CD4-positive, alpha-beta T cell (primary cell): ENCODE results near the gene MCTP1. TPM values are rescaled to one million over a fixed set of nuclear protein-coding genes. Genes with fewer than 3 reads are reported as not detected.

ENCODE experiments used
- ATAC-seq: fragments of 200-7000 bp; cut with Tn5 transposase; one replicate; pipeline ENCODE4 v1.10.0; 2022; ENCODE audit warnings: mild to moderate bottlenecking; ENCODE audit not compliant: poor library complexity
- CTCF ChIA-PET: fragments of 350-600 bp; sonication (Branson Sonifier 250); formaldehyde crosslinking; loops from one replicate; lab custom pipeline; 2021; ENCODE audit warnings: antibody characterized with exemption, inconsistent platforms; lab: Charles Lee
- POLR2A ChIA-PET: fragments of 350-600 bp; sonication (Branson Sonifier 250); formaldehyde crosslinking; loops from one replicate; lab custom pipeline; 2021; ENCODE audit warnings: antibody characterized with exemption, inconsistent platforms; lab: Charles Lee
- DNase-seq, 14 experiments: peaks; one replicate each; pipeline ENCODE4 v3.0.0-alpha.2; 2013 to 2020; ENCODE audit warnings: mixed read lengths in 2 of 14
- H3K27ac ChIP-seq, 2 donors: one replicate each; pipeline versions ENCODE4 v1.5.1 to v1.7.0; 2013; ENCODE audit warnings: low read length in 2 of 2, low read depth in 1 of 2, mild to moderate bottlenecking in 1 of 2
- H3K27me3 ChIP-seq, 2 experiments: 1 replicate in 1 of 2; 2 replicates in 1 of 2; pipeline versions ENCODE4 v1.6.1 to v1.7.0; 2013; ENCODE audit warnings: low read length in 2 of 2, control low read depth in 1 of 2, mild to moderate bottlenecking in 1 of 2, moderate library complexity in 1 of 2; ENCODE audit not compliant: insufficient read depth in 2 of 2, control insufficient read depth in 1 of 2
- H3K36me3 ChIP-seq: one replicate; pipeline ENCODE4 v1.6.1; 2013; ENCODE audit warnings: low read length, control low read depth; ENCODE audit not compliant: insufficient read depth
- H3K4me1 ChIP-seq: one replicate; pipeline ENCODE4 v1.6.1; 2013; ENCODE audit warnings: low read length, control low read depth; ENCODE audit not compliant: insufficient read depth
- H3K4me3 ChIP-seq: one replicate; pipeline ENCODE4 v1.5.1; 2013; ENCODE audit warnings: mild to moderate bottlenecking, low read length, moderate library complexity
- H3K9me3 ChIP-seq, 2 experiments: 1 replicate in 1 of 2; 2 replicates in 1 of 2; pipeline versions ENCODE4 v1.6.1 to v1.7.0; 2013; ENCODE audit warnings: low read length in 2 of 2, mild to moderate bottlenecking in 2 of 2, control low read depth in 1 of 2, moderate library complexity in 1 of 2; ENCODE audit not compliant: control insufficient read depth in 1 of 2, insufficient read depth in 1 of 2
- H3K27ac Mint-ChIP-seq: one replicate; pipeline ENCODE4 v1.8.0; 2020; ENCODE audit warnings: mixed read lengths
- H3K27me3 Mint-ChIP-seq: one replicate; pipeline ENCODE4 v1.8.0; 2021; ENCODE audit warnings: mixed read lengths
- H3K36me3 Mint-ChIP-seq: one replicate; pipeline ENCODE4 v1.8.0; 2021; ENCODE audit warnings: low read depth, mixed read lengths
- H3K4me1 Mint-ChIP-seq: one replicate; pipeline ENCODE4 v1.8.0; 2021; ENCODE audit warnings: low read depth, mixed read lengths
- H3K4me3 Mint-ChIP-seq: one replicate; pipeline ENCODE4 v1.8.0; 2020; ENCODE audit warnings: mild to moderate bottlenecking, mixed read lengths
- H3K9me3 Mint-ChIP-seq: one replicate; pipeline ENCODE4 v1.8.0; 2020; ENCODE audit warnings: mixed read lengths
- CTCF ChIP-seq: fragments of 200-600 bp; IDR thresholded peaks from one replicate; pipeline ENCODE4 v1.8.0; 2022; ENCODE audit warnings: antibody characterized with exemption, mild to moderate bottlenecking
- intact Hi-C, 2 experiments: fragments of 100-400 bp; cut with DNase I in 1 of 2; cut with micrococcal nuclease in 1 of 2; formaldehyde crosslinking; loops; one replicate each; pipeline versions ENCODE4 v1.15.1 to v1.9.0; 2023 to 2025; cut with DNase I, micrococcal nuclease
- total RNA-seq, 174 experiments: library from RNA in 2 of 174; stranded (reverse) in 2 of 174; gene quantifications; one replicate each; pipeline ENCODE4 v1.2.3 and lab custom pipeline; 2021 to 2026

MCTP1 gene
- total RNA-seq, 2 experiments from 2014 or later: 2.1 to 2.7 TPM

DNA sequence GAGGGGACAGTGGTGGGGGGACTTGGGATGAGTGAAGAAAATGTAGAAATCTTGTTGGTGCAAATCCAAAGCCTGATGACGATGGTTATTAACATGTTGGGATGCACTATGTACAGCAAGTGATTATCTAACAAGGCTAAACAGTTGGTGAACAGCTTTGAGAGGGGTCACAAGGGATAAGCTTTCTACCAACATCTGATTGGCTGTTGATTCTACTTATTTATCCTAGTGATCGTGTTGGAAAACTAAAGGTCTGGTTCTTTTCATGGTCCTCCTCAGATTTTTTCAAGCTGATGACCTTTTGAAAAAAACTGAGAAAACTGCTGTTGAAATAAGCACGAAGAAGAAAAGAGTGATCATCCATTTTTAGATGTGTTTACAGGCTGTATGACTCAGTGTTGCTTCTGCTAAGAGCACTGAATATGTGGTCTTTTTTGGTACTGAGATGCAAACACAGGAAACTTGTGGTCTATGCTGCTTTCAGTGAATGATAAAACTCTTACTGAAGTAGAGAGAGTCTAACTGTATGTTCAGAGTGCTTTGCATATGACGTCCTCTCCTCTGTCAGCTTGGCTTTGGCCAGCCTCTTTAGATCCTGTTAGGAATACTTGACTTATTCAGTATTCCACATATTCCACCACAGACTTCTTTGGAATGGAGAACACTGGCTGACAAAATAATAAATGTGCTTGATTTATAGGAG, 491.6 kb downstream of the MCTP1 start:
- POLR2A ChIA-PET: interaction anchor here (0.6 to 1.0 kb wide), 2 partner anchors 216 to 288 kb away, joined by 3 read pairs; no protein-coding TSS in a partner anchor
- intact Hi-C loops: no loop called here
- peak overlapping the region; percentile 94 for H3K27ac Mint-ChIP-seq
- H3K36me3 Mint-ChIP-seq: no peaks in the 10 kb centered on the region
- no peaks in the 10 kb centered on the region for H3K36me3 ChIP-seq
- H3K9me3 ChIP-seq: no peaks in the 10 kb centered on the region
- CTCF ChIA-PET: no interaction called here
- peaks cover 41% of the 10 kb centered on the region for H3K4me1 Mint-ChIP-seq
- DNase-seq (peak in 4 of 14 experiments; percentile 4 to 82 (median 62)), ATAC-seq (peak; percentile 96)
- H3K4me3 ChIP-seq: no peak overlapping the region
- H3K27me3 ChIP-seq: no peaks in the 10 kb centered on the region
- peak overlapping the region; percentile 27 for H3K4me3 Mint-ChIP-seq
- H3K27me3 Mint-ChIP-seq: no peaks in the 10 kb centered on the region
- peaks cover 18% of the 10 kb centered on the region for H3K4me1 ChIP-seq
- no peak for TF ChIP-seq CTCF
- H3K27ac ChIP-seq: peak overlapping the region in 1 of 2 donors; percentile 62
- no peaks in the 10 kb centered on the region for H3K9me3 Mint-ChIP-seq

DNA sequence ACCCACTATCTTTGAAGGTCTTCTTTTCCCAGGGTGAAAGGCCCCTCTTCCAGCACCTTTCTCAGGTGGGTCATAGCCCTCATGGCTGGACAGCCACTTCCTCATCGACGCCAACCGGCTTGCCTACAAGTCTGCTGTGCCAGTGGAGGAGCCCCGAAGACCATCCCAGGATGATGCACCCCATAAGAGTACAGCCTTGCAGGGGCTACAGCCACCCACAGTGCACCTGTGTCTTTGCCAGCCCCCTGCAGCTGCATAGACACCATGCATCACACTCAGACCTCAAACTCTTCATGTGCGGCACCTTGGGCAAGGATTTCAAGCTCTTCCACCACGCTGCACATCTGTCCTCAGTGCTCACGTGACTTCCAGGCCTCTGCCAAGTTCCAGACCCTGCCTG, 493.1 kb downstream of the MCTP1 start:
- H3K4me3 Mint-ChIP-seq: no peak overlapping the region
- Histone ChIP-seq H3K36me3 (no peaks in the 10 kb centered on the region), H3K27me3 (no peaks in the 10 kb centered on the region), H3K27ac (no peak overlapping the region), H3K4me3 (no peak overlapping the region), H3K4me1 (peaks cover 18% of the 10 kb centered on the region), H3K9me3 (no peaks in the 10 kb centered on the region)
- no peaks in the 10 kb centered on the region for H3K27me3 Mint-ChIP-seq
- TF ChIP-seq CTCF: no peak
- DNase-seq (peak in 1 of 14 experiments; percentile 4), ATAC-seq (no peak)
- H3K4me1 Mint-ChIP-seq: peaks cover 41% of the 10 kb centered on the region
- H3K36me3 Mint-ChIP-seq: no peaks in the 10 kb centered on the region
- H3K27ac Mint-ChIP-seq: no peak overlapping the region
- H3K9me3 Mint-ChIP-seq: no peaks in the 10 kb centered on the region
- CTCF ChIA-PET: no interaction called here
- intact Hi-C loops: no loop called here
- POLR2A ChIA-PET: no interaction called here

GRCh38 chr5:94788527-94788926, 496.4 kb downstream of the MCTP1 start:
- Histone ChIP-seq H3K4me1 (peaks cover 11% of the 10 kb centered on the region), H3K36me3 (no peaks in the 10 kb centered on the region), H3K27me3 (no peaks in the 10 kb centered on the region), H3K9me3 (no peaks in the 10 kb centered on the region), H3K4me3 (no peak overlapping the region), H3K27ac (no peak overlapping the region)
- H3K27me3 Mint-ChIP-seq: no peaks in the 10 kb centered on the region
- DNase-seq: no peak
- no peak for ATAC-seq
- no peak overlapping the region for H3K27ac Mint-ChIP-seq
- H3K9me3 Mint-ChIP-seq: no peaks in the 10 kb centered on the region
- ChIA-PET CTCF (no interaction called here), POLR2A (no interaction called here)
- no peaks in the 10 kb centered on the region for H3K36me3 Mint-ChIP-seq
- no peak for TF ChIP-seq CTCF
- H3K4me3 Mint-ChIP-seq: no peak overlapping the region
- intact Hi-C loops: no loop called here
- peaks cover 13% of the 10 kb centered on the region for H3K4me1 Mint-ChIP-seq
